Kidney capillary endothelial cell (primary cell): ENCODE results near the gene MAP2K6.
"Not testable (repeated sequence)": the region's sequence is repeated elsewhere in the genome, so short reads cannot be mapped to it uniquely, and the experiment has no call there.

Experiments
- DNase-seq: peaks from one replicate; pipeline ENCODE4 v3.0.0-alpha.2; 2018; ENCODE audit warnings: low spot score

The MAP2K6 gene

DNA sequence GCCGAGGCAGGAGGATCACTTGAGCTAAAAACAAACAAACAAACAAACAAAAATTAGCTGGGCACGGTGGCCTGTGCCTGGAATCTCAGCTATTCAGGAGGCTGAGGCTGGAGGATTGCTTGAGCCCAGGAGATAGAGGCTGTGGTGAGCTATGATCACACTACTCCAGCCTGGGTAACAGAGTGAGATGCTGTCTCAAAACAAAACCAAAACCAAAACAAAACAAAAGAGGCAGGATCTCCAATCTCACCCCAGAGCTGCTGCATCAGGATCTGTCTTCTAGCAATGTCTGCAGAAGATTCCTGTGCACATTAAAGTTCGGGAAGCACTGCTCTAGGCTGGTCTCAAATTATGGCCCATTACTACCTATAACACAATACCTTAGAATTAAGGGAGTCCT is 43.1 kb downstream of the MAP2K6 start:
- no peak for DNase-seq

DNA sequence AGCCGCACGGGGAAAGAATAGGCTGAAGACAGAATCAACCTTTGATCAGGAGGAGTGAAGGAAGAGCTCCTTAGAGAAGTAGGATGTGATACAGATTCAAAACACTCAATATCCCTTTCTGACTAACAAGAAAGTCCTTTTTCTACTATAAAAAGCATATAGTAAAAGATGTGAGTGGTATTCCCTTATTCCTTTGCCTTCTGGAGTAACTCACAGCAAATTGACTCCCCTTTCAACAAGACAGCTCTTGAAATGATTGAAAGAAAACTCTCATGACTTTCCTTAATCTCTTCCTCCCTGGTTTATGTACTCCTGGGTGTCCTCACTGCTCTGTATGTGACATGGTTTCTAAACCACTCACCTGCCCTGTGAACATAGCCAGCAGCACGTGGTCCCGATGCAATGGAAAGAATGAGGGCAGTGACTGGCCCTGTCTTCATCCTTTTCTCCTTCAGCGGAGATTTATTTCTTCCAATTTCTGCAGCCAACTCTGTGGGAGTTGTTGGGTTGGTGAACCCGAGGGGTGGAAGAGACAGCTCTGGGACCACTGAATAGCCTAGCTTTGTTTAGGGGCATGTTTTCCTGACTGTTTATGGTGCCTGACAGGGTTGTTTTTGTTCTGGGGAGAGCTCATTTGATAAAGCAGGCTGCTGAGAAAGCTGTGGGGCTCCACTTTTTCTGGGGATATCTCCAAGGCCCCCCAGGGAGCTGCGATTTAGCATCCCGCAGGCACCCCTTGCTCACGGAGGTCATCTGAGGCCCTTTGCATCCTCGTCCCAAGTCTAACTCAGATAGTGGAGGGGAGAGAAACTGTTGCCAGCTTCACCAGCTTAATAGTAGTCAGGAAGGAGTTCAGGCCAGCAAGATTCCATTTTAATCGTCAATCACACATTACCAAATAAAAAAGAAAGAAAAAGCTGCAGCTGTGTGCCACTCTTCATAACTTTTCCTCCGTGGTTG is 46.7 kb downstream of the MAP2K6 start:
- no peak for DNase-seq

DNA sequence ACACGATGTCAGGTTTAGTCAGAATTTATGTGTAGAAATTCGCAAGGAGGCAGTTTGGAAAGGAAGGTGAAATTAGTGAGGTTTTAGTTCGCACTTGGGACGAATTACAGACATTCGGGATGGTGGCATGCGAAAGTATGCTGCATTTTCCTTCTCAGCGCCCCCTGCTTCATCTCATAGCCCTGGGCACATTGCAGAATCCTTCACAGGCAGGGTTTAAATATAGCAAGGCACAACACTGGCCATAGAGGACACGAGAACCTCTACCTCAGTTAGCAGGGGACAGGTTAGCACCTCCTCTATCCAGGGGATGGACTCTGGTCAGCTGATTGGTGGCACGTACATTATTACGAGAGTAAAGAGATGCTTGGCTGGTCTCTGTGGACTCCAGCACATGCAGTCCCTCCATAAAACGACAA is 47.5 kb downstream of the MAP2K6 start:
- DNase-seq = no peak

DNA sequence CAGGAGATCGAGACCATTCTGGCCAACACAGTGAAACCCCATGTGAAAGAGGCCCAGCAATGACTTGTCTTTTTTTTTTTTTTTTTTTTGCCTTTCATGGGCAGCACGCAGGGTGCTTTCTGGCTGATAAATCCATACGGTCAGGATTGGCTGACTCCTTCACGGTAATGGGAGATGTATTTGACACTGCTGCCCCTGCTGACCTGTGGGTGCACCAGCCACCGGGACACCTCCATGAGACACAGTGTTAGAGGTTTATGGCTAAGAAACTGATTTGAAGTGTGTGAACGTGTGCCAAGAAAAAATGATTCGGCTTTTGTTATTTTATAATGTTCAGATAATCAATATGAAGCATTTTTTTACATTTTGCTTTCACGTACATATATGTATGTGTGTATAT is 48.4 kb downstream of the MAP2K6 start:
- no peak for DNase-seq

DNA sequence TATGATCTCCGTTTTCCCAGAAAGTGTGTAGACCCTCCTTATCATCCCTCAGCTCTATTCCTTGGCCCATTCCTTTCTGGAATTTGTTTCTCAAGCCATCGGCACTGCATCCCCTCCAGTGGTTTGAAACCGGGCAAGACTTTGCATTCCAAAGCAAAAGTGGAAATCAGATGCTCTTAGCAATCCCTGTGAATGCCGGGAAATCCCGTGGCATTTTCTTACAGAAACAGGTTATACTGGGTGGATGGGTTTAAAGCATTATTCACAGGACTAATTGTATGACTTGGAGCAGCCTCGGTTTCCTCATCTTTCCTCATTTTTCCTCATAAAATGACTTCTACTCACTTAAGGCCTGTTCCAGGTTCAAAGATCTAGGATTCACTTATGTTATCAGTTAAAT is 52.0 kb downstream of the MAP2K6 start:
- DNase-seq = no peak

DNA sequence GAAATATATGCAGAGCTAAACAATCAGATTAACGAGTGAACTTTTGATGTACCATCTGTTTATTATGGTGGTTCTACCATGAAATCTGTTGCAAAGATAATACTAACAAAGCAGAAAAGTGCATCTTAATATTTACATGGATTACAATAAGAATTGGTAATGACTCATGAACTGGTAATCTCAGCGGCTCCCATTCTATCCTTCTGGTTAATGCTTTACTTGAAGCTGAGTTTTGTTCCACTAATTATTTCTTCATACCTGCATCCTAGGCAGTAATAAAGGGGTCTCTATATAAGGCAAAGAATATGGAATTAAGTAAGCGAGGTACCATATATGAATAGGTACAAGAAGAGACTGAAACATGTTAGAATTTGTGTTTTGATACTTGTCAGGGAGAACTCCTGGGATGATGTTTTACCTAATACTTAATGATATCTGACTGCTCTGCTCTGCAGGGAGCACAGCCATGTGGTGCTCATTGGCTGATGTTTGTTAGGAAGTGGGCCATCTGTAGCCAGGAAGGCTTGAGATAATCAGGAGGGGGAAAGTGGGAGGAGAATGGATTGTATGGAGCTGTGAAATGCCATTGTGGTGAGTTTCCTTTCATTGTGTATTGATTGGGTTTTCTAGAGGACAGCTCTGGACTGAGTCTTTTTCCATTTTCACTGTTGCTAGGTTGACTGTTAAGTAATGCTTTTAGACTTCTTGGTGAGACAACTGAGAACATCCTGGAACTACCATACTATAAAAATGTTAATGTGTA is 52.6 kb downstream of the MAP2K6 start:
- peak; percentile 72 for DNase-seq

DNA sequence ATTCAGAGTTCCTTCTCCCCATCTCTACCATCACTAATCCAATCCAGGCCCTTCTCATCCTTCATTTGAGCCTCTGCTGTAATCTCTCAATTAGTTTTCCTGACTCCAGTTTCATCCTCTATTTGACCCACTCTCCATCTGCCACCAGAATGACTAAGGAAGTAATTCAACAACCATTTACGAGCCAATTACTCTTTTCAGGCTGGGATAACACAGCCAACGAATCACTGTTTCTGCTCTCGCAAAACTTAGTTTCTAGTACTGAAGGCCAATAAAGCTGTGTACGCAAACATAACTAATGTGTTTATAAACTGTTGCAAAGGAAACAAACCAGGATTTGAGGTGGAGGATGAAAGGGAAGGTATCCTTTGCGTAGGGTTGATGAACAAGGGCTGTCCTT is 53.7 kb downstream of the MAP2K6 start:
- no peak for DNase-seq

DNA sequence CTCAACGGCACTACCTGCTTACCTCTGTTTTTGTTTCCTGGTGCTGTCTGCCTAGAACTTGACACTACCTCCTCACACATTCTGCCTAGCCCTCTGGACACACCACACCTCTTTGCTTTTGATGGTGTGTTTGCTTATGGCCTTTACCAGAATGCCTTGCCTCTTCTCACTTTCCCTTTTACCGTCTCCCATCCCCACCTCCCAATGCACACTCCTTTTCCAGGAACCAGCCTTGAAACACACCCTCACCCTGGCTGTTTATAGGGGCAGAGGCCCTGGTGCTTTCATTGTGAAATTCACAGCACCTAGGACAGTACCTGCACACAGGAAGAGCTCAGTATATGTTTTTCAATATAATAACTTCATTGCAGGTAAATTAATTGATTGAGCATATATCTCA is 56.2 kb downstream of the MAP2K6 start:
- no peak for DNase-seq

DNA sequence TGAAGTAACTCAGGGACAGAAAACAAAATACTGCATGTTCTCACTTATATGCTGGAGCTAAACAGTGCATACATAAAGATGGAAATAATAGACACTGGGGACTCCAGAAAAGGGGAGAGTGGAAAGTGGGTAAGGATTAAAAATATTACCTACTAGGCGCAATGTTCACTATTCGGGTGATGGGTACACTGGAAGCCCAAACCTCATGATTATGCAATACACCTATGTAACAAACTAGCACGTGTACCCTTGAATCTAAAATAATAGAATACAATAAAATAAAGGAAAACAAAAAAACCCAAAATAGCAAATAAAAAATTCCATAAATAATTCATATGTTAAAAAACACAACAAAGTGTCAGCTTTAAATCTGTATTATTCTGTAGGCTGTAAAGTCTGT is 56.9 kb downstream of the MAP2K6 start:
- DNase-seq = no peak

DNA sequence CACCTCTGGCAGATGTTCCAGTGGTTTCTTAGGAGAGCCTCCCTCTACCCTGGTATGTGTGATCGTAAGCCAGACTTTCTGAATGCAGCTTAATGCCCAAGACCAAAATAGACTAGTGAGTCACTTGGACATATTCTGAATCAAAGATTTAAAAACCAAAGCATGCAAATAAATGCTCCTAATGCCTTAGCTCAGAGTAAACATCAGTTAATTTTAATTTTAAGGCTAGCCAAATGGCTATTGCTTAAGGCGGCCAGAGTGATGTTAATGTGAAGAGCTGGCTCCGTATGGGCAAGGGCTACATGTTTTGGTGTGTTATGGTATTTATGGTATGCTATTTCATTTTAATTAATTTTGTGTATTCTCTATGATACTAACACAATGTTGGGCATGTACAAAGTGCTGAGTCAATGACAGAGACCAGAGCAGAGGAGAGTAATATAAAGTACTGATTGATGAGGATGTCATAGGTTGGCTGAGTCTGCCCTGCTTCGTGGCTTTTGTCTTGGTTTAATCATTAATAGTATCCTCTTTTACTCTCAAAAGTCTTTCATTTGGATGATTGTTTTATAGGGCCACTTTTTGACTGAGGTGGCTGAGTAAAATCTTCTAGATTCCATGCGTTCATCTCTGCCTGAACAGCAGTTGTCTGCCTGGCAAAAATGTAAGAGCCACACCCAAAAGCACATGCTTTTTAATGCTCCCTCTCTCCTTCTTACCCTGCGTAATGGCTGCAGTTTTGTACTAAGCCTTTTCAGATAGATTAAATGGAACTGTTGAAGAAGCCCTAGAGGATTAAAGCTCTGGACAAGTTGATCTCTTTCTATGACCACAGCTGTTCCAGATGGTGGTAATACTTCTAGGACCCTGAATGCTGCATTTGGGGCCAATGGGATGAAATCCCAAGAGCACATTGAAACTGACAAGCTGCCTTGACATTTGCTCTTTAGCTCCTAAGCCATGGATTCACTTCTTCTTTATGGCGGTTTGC is 59.6 kb downstream of the MAP2K6 start:
- DNase-seq = no peak

DNA sequence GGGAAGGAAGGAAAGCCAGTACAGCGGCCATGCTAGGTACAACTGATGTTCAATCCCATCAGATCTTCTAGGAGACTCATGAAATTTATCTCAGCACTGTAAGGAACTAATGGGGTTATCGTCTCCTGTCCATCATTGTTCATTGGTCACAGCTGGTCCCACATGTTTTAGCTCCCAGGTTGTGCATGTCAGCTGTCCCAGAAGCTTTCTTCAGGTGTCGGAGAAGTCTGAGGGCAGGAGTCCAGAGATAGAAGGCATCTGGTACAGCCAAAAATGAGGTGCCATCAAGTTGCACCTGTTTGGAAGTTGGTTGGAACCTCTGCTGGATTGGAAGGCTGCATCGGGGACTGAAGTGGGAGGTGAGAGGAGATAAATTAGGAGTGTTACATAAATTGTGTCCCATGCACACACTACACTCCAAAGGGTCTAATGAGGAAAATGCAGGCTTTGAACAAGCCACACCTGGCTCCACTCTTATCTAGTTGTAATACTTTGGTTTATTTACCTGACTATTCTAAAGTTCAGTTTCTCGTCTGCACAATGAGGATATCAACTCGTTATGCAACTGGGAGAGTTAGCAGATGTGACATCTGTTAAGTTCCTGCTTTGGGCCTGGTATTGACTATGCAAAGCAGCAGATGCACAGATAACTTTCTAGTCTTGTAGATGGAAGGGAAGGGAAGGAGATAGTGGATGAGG is 62.9 kb downstream of the MAP2K6 start:
- DNase-seq = no peak

DNA sequence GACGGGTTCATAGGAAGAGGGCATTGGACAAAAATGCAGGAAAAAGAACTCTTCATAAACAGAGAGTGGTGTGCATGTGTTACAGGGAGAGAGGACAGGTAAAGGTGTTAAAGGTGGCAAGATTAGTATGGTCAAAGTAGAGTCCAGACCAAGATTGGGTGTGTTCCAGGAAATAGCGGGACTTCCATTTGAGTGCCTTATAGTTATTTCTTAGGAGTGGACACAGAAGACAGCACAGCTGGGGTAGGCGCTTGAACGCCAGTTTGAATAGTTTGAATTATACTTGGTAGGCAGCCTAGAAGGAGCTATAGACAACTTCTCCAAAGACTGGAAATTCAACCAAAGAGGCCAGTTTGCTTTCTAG is 63.4 kb downstream of the MAP2K6 start:
- DNase-seq = no peak

DNA sequence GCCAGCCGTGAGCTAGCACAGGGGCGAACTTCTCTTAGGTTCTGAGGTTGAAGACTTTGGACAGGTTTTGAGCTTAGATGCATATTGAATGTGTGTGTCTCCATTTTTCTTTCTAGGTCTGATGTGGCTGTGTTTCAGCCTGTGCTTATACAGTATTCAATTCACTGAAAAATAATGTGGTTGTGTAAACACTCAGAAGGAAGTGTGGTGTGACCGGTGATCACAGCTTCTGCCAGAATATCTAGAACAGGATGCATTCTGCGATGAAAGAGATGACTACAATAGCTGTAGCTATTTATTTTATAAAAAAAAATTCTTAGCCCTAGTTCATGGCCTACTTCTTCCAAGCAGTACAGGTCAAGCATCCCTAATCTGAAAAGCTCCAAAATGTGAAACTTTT is 64.4 kb downstream of the MAP2K6 start:
- no peak for DNase-seq

DNA sequence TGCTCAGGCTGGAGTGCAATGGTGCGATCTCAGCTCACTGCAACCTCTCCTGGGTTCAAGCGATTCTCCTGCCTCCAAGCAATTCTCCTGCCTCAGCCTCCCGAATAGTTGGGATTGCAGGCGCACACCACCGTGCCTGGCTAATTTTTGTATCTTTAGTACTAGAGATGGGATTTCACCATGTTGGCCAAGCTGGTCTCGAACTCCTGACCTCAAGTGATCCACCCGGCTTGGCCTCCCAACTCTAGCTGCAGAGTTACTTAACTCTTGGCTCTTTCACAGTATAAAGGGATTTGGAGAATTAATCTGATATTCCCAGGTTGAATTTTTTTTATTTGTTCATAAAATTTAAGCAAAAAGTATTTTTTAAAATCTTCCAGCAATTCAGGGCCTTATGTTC is 65.3 kb downstream of the MAP2K6 start:
- not testable (repeated sequence) for DNase-seq

DNA sequence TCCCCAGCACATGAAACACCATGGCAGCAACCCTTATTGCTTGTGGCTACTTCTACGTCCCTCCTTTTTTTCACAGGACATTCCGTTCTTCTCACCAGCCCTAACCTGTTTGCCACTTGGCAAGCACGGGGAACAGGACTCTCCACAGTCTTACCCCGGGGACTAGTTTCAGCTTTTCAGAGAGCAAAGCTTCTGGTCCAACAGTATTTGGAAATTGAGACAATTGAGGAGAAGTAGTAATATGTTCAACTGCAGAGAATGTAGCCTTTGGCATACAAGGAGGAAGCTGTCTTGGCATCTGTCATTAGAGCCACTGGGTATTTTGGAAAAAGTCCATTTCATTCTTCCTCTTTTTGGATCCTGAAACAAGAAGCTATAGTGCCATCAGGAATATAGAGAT is 65.7 kb downstream of the MAP2K6 start:
- DNase-seq = no peak

DNA sequence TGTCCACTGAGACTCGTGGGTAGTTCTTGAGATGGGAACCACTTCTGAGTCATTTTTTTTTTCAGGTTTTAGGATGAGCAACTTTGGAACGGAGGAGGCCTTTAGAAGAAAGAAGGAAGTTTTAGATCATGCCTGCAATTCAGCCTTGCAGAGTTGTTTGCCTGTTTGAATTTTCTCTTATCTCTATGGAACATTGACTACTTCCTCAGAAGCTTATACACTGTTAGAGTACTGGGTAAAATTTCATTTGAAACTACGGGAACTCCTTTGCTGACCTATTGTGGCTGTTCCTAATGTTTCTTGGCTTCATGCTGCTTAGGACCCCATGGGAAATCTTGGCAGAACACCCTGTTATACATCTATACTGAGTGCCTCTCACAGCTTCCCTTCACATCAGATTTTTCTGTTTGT is 70.8 kb downstream of the MAP2K6 start:
- no peak for DNase-seq

DNA sequence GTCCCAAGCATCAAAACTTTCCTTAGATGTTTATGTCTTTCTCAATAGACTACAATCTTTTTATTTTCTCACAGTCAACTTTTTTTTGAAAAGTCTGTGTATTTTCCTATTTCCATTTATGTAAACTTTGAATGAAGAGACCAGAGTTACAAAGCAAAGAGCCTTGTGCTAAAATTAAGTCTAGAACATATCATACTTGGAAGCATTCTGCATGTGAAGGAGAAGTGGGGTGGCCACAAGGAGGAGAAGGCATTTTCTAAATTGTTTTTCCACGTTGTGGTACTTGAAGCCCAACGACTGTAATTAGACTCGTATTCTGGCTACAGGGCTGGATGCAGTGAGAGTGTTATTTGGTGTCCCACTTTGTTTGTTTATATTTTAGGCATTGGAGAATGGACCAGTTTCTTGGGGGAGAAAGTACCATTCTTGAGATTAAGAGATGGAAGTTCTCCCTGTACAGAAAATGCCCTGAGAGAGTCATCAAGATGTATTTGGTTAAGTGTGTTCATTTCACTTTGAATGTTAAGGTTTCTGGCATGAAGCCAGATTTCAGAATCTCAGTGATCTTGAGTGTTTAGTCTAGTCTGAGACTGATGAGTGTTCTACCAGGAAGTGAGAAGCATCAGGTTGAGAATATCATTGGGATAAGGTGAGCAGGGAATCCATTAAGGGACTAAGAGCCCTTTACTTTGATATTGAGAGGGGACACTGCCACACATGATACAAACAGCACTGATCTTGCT is 71.6 kb downstream of the MAP2K6 start:
- no peak for DNase-seq

DNA sequence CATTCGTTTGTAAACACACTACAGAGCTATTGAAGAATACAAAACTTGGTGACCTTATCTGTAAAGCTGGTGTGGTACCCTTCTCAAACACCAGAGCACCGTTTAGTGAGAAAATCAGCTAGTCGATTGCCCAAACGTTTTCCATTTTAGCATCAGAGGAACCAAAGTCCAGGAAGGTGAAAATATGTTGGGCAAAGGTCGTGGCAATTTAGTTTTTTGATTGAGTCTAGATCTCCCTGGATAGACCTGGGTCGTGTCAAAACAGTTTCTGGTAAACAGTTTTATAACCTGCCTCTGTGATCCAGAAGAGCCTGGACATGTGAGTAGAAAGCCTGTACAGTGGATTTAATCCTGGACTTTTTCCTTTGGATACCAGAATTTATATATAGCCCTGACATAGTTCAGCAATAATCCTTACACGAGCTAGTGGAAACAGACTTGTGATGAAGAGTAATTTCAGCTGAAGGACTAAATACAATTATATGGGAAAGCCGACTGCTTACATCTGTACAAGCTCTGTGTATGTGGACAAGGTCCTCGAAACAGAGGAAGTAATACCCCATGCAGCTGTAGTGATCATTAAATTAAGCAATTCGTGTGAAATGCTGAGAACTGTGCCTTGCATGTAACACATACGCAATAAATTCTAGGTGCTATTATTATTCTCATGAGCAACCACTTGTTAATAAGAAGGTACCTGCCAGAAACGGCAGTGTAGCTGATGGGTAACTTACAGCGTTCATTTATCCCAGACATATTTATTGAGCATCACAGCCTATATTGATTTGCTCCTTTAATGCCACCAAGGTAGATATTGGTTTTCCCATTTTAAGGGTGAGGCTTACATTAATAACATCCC is 72.5 kb downstream of the MAP2K6 start:
- DNase-seq = no peak

DNA sequence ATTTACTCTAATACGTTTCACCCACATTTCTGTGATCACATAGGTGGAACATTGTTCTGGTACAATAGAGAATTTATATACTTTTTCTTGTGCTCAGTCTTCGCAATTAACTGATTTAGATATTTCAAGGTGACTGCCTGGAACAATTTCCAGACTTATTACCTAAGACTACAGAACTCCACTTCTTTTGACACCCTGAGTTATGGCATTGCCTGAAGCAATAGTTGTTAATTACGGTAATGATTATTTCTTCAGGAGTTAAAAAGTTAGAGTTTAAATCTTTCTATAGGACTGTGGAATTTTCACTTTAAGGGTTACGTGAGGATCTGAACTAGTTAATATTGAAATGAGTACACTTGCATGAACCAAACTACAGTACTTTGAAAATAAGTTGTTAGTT is 74.8 kb downstream of the MAP2K6 start:
- no peak for DNase-seq
